Gastrocnemius medialis (tissue), 4 donors: Measurements from ENCODE around the gene CNNM4.
"Not testable (repeated sequence)": the region's sequence is repeated elsewhere in the genome, so short reads cannot be mapped to it uniquely, and the experiment has no call there.

Experiments used
- CTCF ChIP-seq, 5 experiments: fragments of 450-650 bp in 3 of 5; fragments of 200-600 bp in 2 of 5; sonication (generic) in 2 of 5; IDR thresholded peaks in 4 of 5; conservative IDR thresholded peaks in 1 of 5; 1 replicate in 4 of 5; 2 replicates in 1 of 5; pipeline ENCODE4 v1.5.1; 2016 to 2019; ENCODE audit warnings: antibody characterized with exemption in 5 of 5, mild to moderate bottlenecking in 3 of 5, moderate library complexity in 3 of 5
- POLR2A ChIP-seq, 2 donors: fragments of 450-650 bp; IDR thresholded peaks; one replicate each; pipeline ENCODE4 v1.6.1; 2017; ENCODE audit warnings: antibody characterized with exemption in 2 of 2, mild to moderate bottlenecking in 2 of 2, moderate library complexity in 2 of 2

GRCh38 chr2:96796497-96796896 lies 35.8 kb downstream of the CNNM4 start:
- TF ChIP-seq CTCF (IDR thresholded peaks at IDR 0.05 in 4 of 5, conservative IDR thresholded peaks at IDR 0.05 in 1 of 5); POLR2A (IDR thresholded peaks at IDR 0.05): not testable (repeated sequence)
